ENCODE results near the gene COTL1. TPM values are rescaled to one million over a fixed set of nuclear protein-coding genes. Genes with fewer than 3 reads are reported as not detected.

The COTL1 gene
- total RNA-seq, 4 donors from 2014 or later: 7.9 to 12.9 (median 10.3) TPM

DNA sequence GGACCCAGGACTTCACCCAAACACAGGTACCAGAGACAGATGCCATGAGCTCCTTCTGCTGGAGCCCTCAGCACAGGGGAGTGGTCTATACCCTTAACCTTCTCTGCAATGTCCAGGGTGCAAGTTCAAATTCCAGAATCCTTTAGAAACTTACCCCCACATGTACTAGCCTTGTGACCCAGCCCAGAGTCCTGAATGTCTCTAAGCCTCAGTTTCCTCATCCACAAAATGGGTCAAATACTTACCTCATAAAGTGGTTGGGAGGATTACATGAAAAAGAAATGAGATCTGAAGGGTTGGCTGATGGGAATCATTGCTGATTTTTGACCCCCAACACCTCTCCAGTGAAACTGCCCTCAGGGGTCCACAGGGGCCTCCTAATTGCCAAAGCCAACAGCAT lies 21.7 kb downstream of the COTL1 start:
- H3K9me3 ChIP-seq: no peaks in the 10 kb centered on the region
- TF ChIP-seq POLR2A (IDR thresholded peaks at IDR 0.05): no peak
- TF ChIP-seq EP300 (IDR thresholded peaks at IDR 0.05): no peak
- no peak for TF ChIP-seq CTCF (IDR thresholded peaks at IDR 0.05)
- TF ChIP-seq POLR2AphosphoS5 (IDR thresholded peaks at IDR 0.05): no peak
- H3K36me3 ChIP-seq: no peaks in the 10 kb centered on the region
- H3K27me3 ChIP-seq: no peaks in the 10 kb centered on the region
- no peak for DNase-seq (ENCODE audit: low spot score in 2 of 2)
- peaks cover 32% of the 10 kb centered on the region for H3K4me1 ChIP-seq
- H3K27ac ChIP-seq: no peak overlapping the region
- H3K4me3 ChIP-seq: no peak overlapping the region

GRCh38 chr16:84595052-84595481 lies 22.8 kb downstream of the COTL1 start:
- Histone ChIP-seq H3K27ac (no peak overlapping the region), H3K9me3 (no peaks in the 10 kb centered on the region), H3K36me3 (no peaks in the 10 kb centered on the region), H3K4me3 (no peak overlapping the region), H3K4me1 (peaks cover 25% of the 10 kb centered on the region), H3K27me3 (no peaks in the 10 kb centered on the region)
- TF ChIP-seq EP300 (IDR thresholded peaks at IDR 0.05) (no peak), POLR2A (IDR thresholded peaks at IDR 0.05) (no peak), POLR2AphosphoS5 (IDR thresholded peaks at IDR 0.05) (no peak), CTCF (IDR thresholded peaks at IDR 0.05) (no peak)
- WGBS: 80% methylated on average over 15 of the region's 15 CpGs
- DNase-seq (ENCODE audit: low spot score in 2 of 2): no peak

DNA sequence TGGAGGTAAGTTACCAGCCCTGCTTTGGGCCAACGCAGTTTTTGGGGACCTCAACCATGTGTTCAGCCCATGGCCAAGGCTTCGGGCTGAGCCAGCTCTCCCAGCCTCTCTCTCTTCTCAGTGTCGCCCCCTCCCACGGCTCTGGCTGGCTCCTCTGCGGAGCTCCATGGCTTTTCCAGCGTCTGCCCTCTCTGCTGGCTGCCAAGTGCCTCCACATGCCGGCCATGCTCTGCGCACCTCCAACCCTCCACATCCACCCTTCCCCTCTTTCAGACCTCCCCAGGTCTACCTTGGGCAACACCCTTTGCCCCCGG lies 23.2 kb downstream of the COTL1 start:
- Histone ChIP-seq H3K27ac (no peak overlapping the region), H3K36me3 (peaks cover 2% of the 10 kb centered on the region), H3K4me1 (peaks cover 23% of the 10 kb centered on the region), H3K27me3 (no peaks in the 10 kb centered on the region), H3K4me3 (no peak overlapping the region), H3K9me3 (no peaks in the 10 kb centered on the region)
- WGBS: 90% methylated on average over 9 of the region's 9 CpGs
- TF ChIP-seq CTCF (IDR thresholded peaks at IDR 0.05) (no peak), POLR2A (IDR thresholded peaks at IDR 0.05) (no peak), POLR2AphosphoS5 (IDR thresholded peaks at IDR 0.05) (no peak), EP300 (IDR thresholded peaks at IDR 0.05) (no peak)
- no peak for DNase-seq (ENCODE audit: low spot score in 2 of 2)

DNA sequence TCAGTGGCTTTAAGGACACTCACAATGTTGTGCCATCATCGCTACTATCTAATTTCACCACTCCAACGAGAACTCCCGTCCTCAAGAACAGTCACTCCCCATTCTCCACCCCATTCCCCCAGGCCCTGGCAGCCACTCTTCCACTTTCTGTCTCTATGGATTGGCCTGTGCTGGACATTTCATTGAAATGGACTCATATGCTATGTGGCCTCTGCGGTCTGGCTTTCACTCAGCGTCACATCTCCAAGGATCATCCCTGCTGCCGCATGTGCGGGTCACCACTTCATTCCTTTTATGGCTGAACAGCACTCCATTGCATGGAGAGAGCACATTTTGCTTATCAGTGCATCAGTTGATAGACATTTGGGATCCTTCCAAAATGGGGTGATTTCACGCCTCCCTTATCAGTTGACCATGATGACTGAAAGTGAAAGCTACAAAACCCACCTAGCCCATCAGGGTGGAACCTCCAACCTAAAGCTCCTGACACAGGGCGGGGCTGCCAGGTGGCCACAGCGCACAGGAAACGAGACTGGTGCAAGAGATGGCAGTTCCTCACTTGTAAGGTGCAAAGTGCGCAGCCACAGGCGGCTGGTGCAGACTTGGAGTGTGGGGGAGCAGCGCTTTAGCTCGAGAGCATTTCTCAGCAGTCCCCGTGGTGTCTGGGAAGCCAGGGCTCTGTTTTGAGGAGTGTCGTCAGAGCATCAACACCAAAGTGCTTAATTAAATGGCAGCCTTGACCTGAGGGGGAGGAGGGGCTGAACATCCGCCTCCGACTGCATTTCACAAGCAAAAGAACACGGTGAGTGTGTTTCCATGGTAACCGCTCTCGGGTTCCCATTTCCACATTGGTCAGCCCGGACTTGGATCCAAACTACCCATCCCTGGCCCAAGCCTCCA lies 23.8 kb downstream of the COTL1 start:
- Histone ChIP-seq H3K27me3 (no peaks in the 10 kb centered on the region), H3K4me3 (no peak overlapping the region), H3K27ac (no peak overlapping the region), H3K9me3 (no peaks in the 10 kb centered on the region), H3K4me1 (peaks cover 17% of the 10 kb centered on the region), H3K36me3 (peaks cover 4% of the 10 kb centered on the region)
- no peak for TF ChIP-seq POLR2A (IDR thresholded peaks at IDR 0.05)
- TF ChIP-seq EP300 (IDR thresholded peaks at IDR 0.05): no peak
- TF ChIP-seq POLR2AphosphoS5 (IDR thresholded peaks at IDR 0.05): no peak
- no peak for TF ChIP-seq CTCF (IDR thresholded peaks at IDR 0.05)
- DNase-seq (ENCODE audit: low spot score in 2 of 2): no peak
- WGBS: 86% methylated on average over 17 of the region's 23 CpGs

DNA sequence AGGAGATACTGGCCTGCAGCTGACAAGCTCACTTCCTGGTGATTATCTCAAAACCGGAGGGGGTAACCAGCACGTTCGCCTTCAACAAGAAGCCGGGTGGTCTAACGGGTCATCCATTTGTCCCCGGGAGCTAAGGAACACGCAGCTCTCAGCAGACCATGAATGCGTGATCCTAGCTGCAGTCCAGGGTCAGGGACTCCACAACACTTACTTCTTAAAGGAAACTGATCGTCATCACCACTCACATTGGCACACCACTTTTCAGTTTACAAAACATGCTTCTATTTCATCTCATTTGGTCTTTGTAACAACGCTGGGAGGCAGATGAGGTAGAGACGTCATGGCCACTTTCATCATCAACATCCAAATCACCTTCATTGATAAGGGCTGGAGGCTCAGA lies 25.2 kb downstream of the COTL1 start:
- H3K9me3 ChIP-seq: no peaks in the 10 kb centered on the region
- WGBS: 90% methylated on average over 9 of the region's 11 CpGs
- no peak for DNase-seq (ENCODE audit: low spot score in 2 of 2)
- no peak for TF ChIP-seq EP300 (IDR thresholded peaks at IDR 0.05)
- H3K36me3 ChIP-seq: peaks cover 4% of the 10 kb centered on the region
- no peak overlapping the region for H3K27ac ChIP-seq
- no peaks in the 10 kb centered on the region for H3K27me3 ChIP-seq
- peaks cover 7% of the 10 kb centered on the region for H3K4me1 ChIP-seq
- H3K4me3 ChIP-seq: no peak overlapping the region
